NAMALWA (cell line): Measurements from ENCODE around the gene FAM78A.
"Not testable (repeated sequence)": the region's sequence is repeated elsewhere in the genome, so short reads cannot be mapped to it uniquely, and the experiment has no call there.

Experiments
- DNase-seq: peaks from one replicate; pipeline ENCODE4 v3.0.0-alpha.2; 2015; ENCODE audit warnings: low spot score

Gene FAM78A

GRCh38 chr9:131263033-131263343, 13.3 kb downstream of the FAM78A start:
- not testable (repeated sequence) for DNase-seq

DNA sequence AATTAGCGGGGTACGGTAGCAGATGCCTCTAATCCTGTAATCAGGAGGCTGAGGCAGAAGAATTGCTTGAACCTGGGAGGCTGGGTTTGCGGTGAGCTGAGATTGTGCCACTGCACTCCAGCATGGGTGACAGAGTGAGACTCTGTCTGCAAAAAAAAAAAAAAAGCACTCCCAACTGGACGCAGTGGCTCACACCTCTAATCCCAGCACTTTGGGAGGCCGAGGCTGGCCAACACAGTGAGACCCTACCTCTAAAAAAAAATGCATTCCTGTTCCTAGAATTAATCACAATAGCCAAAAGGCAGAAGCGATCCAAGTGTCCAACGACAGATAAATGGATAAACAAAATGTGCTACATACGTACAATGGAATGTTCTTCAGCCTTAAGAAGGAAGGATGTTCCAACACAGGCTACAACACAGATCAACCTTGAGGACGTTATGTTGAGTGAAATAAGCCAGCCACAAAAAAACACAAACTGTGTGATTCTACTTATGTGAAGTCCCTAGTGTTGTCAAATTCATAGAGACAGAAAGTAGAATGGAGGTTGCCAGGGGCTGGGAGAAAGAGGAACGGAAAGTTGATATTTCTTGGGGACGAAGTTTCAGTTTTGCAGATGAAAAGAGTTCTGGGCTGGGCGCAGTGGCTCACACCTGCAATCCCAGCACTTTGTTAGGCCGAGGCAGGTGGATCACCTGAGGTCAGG, 13.8 kb downstream of the FAM78A start:
- DNase-seq = peak; percentile 73

- DNase-seq = no peak
These were observed 15.4 kb downstream of the FAM78A start for GRCh38 chr9:131260751-131261452.

DNA sequence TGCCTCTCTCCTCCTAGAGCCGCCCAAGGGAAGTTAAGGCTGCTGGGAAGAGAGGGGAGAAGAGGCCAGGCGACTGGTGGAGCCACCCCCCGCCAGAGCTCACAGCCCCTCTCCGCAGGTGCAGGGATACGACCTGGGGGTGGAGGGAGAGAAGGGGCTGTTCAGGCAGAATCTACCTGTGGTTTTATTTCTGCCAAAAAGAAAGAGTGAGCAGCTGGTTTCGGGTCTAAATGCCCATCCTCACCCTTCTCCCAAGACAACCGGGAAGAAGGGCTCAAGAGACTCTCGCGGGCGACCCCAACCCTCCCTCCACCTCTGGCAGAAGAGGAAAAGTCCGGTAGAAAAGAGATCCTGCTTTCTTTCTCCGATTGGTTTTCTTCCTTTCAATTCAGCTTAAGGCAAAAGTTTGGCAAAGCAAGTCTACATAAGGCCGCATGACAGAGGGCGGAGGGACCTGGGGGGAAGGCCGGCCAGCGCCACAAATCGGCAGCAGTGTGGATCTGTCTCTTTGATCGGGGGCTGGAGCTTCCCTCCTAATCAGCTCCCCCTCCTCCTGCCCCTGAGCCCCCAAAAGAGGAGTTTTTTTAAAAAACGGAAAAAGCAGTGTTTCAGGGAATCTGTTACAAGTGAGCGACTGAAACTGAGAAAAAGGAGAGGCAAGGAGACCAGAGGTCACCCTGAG, 16.3 kb downstream of the FAM78A start:
- DNase-seq = no peak

DNA sequence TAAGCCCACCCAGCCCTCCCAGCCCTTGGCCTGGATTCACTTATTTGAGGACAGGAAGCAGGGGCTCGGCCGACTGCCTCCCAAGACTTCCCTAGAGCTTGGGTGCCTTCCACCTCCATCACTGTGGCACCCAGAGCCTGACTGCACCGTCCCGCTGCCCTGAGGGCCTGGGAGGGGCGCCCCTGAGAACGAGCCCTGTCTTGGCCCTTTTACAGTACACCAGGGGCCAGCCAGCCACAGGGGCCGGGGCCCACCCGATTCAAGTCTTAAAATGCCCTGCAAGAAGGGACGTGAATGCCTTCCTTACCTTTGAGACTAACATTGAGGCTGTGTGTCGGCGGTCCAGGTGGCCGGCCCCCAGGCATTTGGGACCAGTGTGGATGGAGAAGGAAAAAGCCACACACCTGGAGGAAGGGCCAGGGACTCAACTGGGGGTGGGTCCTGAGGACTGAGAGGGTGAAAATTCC, 16.8 kb downstream of the FAM78A start:
- DNase-seq = no peak

DNA sequence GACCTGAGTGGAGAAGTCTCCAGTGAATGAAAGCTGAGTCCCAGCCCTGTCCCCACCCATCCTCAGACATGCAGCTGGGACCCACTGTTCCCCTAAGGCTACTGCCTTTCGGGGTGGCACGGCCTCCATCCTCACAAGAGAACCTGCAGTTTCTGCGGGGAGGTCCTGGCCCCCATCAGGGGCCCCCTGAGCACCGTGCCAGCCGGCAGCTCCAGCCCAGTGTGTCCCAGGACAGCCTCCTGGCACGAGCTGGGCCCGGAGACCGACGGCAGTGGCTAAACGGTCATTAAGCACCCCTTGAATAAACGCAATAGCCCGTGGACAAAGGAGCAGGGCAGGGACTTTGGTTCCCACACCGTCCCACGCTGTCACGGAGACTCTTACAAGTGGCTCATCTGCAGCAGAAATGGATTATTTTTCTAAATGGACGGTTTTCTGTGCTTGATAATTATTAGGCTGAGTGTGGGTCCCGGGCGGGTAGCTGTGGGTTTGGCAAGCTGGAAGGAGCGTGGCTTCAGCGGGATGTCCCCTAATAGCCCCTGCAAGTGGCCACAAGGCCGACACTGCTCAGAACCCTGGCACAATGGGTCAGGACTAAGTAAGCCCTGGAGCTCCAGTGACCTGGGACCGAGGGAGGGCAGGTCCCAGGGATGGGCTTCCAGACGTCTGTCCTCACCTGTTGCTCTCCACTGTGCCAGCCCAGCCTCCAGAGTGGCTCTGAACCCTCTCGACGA, 17.4 kb downstream of the FAM78A start:
- DNase-seq = no peak

DNA sequence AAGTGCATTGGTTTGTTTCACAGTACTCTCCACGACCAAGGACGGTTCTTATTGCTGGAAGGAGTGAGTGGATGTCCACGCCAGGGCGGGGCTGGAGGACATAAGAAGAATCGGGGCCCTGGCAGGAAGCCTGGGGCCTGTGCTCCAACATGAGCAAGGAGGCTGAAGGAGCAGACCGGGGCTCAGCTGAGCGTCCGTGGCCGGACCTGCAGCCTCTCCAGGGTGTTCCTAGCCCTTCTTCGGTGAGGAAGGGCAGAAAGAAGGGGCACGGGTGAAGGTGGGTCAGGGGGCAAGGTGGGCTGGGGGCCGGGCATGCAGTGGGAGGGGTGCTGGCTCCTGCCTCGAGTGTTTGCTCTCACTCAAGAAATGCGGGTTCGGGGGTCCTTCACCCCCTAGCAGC, 18.1 kb downstream of the FAM78A start:
- no peak for DNase-seq

- no peak for DNase-seq
These were observed 18.9 kb downstream of the FAM78A start for GRCh38 chr9:131257266-131258025.

DNA sequence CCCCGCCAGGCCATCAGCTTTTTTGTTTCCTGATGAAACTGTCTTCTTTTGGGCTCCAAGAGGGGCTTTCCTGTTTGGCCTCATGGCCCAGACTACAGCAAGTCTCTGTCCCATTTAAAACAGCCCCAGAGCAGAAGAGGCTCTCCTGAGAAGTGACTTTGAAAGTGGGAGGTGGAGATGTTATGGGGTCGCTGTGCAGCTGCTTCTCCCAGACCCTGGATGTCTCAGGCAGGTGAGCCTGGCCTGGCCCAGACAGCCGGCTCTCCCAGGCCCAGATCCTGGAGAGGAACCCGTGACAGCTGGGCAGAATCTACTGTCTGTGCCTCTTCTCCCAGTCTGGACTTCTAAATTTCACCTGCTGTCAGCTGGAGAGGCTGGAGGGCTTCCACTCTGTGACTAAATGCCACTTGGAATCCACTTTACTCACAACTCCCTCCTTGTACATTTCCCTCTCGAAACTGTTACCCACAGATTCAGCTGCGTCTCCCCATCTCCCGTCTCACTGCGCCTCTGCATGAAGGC, 20.6 kb downstream of the FAM78A start:
- DNase-seq = no peak

- no peak for DNase-seq
These were observed 21.7 kb downstream of the FAM78A start for GRCh38 chr9:131254626-131255025.

DNA sequence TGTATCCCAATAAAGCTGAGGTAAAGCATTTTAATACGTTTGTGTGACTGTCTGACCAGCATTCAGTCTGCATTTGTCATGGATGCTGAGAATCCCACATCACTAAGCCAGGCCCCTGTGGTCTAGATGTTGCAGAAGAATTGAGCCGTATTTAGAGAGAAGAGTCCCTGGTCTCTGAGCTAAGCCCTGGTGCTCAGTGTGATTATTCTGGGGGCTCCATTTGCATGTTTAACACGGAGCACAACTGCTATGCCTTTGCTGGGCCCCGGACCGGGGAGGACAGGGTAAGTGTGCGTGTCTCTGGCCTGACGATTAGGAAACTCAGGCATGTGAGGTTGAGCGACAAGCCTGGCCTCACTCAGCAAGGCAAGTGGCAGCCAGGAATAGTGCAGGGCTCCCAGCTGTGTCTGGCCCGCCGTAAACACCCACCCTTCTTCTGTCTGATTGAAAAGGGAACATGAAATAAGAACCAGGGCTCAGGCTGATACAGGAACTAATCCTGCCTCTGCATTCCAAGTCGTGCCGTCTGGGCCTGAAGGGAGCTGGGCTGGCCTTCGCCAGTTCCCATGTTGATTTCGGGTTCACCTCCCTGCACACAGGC, 22.3 kb downstream of the FAM78A start:
- DNase-seq = peak; percentile 82

- no peak for DNase-seq
These were observed 24.2 kb downstream of the FAM78A start for GRCh38 chr9:131252120-131252519.

DNA sequence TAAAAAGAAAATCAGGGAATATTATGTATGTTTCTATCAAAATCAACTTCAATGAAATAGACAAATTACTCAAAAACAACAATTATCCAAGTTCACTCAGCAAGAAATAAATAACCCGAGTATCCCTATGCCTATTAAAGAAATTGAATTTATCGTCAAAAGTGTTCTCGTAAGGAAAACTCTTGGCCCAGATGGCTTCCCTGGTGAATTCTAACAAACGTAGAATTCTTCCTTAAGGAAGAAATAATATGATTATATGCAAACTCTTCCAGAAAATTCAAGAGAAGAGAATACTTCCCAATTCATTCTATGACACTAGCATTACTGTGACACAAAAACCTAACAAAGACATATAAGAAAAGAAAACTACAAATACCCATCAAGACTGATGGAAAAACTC, 29.7 kb downstream of the FAM78A start:
- DNase-seq = no peak

DNA sequence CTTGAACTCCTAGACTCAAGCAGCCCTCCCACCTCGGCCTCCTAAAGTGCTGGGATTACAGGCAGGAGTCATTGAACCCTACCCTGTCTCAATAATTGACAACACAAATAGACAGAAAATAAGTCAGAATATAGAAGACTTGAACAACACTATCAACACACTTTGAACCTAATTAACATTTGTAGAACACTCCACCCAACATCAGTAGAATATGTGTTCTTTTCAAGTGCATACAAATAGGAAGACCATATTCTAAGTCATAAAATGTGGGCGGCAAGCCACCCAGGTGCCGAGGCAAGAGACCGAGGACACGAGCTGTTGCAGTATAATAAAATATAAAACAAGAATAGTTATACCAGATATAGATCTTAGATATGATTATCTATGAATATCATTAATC, 32.0 kb downstream of the FAM78A start:
- not testable (repeated sequence) for DNase-seq

- DNase-seq = no peak
These were observed 36.0 kb downstream of the FAM78A start for GRCh38 chr9:131240047-131240921.

- DNase-seq = no peak
These were observed 36.9 kb downstream of the FAM78A start for GRCh38 chr9:131239161-131239975.

DNA sequence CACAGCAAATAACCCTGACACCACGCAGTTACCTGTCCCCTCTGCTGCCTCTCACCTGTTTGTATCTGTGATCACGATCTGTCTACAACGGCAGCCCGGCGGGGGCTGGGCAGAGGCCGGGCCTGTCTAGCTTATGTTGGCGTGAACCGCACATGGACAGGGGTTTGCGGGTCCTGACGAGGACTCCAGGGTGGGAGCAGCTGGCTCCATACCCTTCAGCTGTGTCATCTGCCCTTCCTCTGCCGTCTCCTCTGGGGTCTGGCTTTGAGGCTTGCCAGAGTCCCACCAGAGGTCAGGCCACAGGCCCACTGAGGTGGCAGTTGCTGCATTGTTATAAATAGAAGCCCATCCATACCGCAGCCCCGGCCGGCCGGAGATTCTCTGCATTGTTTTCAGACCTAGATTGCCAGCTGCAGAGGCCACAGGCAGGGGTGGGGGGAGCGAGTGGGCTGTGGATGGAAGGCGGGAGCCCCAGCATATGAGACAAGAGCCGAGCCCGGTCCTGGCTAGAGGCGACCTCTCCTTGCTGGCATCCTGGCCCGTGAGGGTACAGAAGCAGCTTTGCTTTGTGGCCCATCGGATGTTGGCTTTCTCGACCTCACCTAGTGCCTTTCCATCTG, 37.8 kb downstream of the FAM78A start:
- no peak for DNase-seq

- DNase-seq = peak; percentile 58
These were observed 38.3 kb downstream of the FAM78A start for GRCh38 chr9:131237931-131238401.

- DNase-seq = no peak
These were observed 39.0 kb downstream of the FAM78A start for GRCh38 chr9:131237291-131237690.
